Ovary (tissue), 3 donors: Measurements from ENCODE around the gene RAB6D.
"Not testable (repeated sequence)": the region's sequence is repeated elsewhere in the genome, so short reads cannot be mapped to it uniquely, and the experiment has no call there.

Source experiments
- CTCF ChIP-seq, 3 donors: fragments of 450-650 bp in 2 of 3; fragments of 200-600 bp in 1 of 3; IDR thresholded peaks; one replicate each; pipeline versions ENCODE4 v1.5.1 to v1.8.0; 2016 to 2022; ENCODE audit warnings: antibody characterized with exemption in 3 of 3, mild to moderate bottlenecking in 1 of 3
- POLR2A ChIP-seq: fragments of 450-650 bp; IDR thresholded peaks from one replicate; pipeline ENCODE4 v1.6.1; 2017; ENCODE audit warnings: antibody characterized with exemption, mild to moderate bottlenecking, moderate library complexity
- donor health status: DM: no; HTN: no; CAD: no.

GRCh38 chr2:131331000-131331399, 33.0 kb downstream of the RAB6D start:
- not testable (repeated sequence) for TF ChIP-seq CTCF (IDR thresholded peaks at IDR 0.05); POLR2A
